A172 (cell line): Measurements from ENCODE around the gene POLN. TPM values are rescaled to one million over a fixed set of nuclear protein-coding genes. Genes with fewer than 3 reads are reported as not detected.

ENCODE experiments used
- DNase-seq: peaks from one replicate; pipeline ENCODE4 v3.0.0-alpha.2; 2015; ENCODE audit warnings: low spot score
- total RNA-seq: library from RNA; depleted of rRNA; stranded (reverse); fragments of >200 nt; shearing (Covaris generic); gene quantifications from 2 replicates; pipeline ENCODE4 v1.2.3, GENCODE V29; 2014

Gene POLN
- total RNA-seq, 1 experiment from 2014 or later, result 0.24 TPM

DNA sequence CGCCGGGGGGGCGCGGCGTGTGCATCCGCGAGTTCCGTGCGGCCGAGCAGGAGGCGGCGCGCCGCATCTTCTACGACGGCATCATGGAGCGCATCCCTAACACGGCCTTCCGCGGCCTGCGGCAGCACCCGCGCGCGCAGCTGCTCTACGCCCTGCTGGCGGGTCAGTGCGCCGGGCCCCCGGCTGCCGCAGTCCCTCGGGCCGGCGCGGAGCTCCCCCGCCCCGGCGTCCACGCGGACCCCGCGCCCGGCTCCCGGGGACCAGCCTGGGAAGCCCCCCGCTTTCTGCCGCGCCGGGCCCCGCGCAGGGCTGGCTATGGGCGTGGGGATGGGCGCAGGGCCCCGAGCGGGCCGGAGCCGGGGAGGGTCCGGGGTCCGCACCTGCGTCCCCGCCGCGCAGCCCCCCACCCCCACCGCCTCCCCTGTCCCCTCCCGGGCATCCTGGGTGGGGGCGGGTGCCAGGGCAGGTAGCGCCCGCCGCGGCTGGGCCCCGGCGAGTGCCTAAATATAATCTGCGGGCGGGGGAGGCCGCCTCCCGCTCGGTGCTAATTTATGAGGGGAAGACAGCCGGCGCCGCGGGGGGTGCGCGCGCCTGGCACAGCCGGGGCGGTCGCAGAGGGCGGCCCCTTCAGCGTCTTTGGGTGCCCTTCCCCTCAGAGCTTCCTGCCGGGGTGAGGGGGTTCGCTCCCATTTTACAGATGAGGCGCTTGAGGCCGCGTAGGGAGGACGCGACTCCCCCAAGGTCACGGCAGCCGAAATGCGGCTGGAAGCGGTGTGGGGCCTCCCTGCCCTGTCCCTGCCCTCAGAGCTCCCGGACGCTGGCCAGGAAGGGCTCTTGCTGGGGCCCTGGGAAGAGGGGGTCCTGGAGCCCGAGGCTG is 182.0 kb downstream of the POLN start:
- DNase-seq, result no peak

GRCh38 chr4:2059046-2059725 is 182.7 kb downstream of the POLN start, which contains the start of gene NAT8L:
Gene NAT8L, plus strand, starts transcription at chr4:2059327. Its CDS starts 185 bp downstream, at chr4:2059512.
- DNase-seq, result peak; percentile 15

DNA sequence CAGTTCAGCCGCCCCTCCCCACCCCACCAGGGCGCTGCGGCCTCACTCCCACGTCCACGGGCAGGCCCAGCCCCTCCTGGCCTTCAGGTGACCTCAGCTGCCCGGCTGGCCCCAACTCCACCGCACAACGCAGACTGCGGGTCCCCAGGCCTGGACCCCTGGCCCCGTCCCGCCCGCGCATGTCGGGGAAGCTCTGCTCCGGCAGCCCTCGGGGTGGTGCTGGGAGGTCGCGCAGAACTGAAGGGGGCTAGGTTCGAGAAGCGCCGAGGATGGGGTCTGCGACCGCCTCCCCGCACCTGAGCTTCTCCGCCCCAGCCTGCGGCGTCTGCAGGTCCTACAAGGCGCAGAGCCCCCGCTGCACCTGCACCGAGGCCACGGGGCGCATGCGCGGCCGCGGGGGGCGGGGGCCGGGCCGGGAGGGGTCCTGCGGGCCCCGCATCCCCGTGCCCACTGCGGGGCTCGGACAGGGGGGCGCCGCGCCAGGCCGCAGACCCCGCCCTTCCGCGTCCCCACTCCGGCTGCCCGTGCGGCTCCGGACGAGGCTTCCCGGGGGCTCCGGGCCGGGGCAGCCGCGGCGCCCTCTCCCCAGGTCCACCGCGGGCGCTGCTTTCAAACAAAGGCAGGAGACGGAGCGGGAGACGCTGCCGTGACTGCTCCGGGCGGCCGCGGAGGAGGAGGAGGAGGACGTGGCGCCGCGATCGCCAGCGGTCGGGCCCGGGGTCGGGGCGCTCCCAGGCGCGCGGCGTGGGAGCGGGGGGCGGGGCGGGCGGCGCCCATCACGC is 183.5 kb downstream of the POLN start:
- no peak for DNase-seq

DNA sequence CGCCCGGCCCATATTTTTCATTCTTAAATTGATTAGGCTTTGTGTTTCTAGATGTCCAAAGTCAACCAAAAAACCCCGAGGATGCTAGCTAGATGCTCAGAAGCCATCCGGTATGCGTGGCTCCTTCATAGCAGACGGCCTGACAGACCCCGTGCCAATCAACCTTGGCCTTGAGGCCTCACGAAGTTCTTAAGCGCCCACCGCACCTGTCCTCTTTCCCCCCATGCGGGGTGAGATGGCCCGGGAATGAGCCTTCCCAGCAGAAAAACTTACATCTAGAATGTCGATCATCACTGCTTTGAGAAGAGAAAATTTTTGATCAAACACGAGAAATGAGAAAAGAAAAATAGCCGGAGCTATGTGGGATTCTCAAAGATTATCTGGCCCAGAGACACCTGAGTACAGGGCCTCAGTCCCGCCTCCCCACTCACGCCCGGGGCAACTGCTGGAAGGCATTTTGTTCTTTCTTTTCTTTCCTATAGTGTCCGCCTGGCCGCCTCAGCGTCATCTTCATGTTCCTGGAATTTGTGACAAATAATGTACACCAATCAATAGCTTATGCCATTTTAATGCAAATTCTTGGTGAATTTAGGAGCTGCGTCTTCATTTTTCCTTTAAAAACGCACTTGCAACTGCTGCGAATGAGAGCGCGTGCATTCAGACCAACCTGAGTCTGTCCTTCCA is 184.4 kb downstream of the POLN start:
- no peak for DNase-seq

DNA sequence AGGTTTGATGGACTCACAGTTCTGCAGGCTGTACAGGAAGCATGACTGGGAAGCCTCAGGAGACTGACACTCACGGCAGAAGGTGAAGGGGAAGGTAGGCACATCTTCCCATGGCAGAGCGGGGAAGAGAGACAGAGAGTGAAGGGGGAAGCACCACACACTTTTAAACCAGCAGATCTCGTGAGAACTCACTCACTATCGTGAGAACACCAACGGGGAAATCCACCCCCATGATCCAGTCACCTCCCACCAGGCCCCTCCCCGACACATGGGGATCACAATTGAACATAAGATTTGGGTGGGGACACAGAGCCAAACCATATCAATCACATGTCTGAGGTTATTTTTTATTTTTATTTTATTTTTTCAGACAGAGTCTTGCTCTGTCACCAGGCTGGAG is 187.7 kb downstream of the POLN start:
- DNase-seq, result no peak

DNA sequence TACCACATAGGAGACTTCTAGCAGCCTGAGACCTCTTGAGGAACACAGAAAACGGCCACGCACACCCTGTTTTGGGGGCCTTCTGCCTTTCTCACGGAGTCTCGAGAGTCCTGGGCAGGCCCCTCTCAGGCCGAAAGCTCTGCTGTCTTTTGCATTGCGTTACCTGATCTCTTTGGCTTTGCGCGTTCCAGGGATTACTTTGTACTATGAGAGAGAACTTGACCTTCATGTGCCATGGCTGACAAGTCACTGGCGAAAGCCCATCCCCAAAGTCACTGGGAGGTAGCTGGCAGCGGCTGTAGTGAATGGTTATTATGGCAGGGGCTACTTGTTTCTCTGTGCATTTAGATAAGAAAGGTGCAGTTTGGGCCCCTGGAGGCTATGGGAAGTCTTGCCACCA is 190.8 kb downstream of the POLN start:
- no peak for DNase-seq

DNA sequence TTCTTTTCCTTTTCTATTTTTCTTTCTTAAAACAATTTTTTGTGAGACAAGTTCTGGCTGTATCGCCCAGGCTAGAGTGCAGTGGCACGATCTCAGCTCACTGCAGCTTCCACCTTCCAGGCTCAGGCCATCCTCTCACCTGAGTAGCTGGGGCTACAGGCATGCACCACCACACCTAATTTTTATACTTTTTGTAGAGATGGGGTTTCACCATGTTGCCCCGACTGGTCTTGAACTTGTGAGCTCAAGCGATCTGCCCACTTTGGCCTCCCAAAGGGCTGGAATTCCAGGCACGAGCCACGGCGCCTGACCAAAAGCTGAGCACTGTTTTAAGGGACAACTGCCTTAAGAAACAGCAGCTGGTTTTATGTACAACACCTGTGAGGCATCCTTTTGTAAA is 192.1 kb downstream of the POLN start:
- no peak for DNase-seq

GRCh38 chr4:2049381-2049780 is 192.5 kb downstream of the POLN start:
- no peak for DNase-seq

DNA sequence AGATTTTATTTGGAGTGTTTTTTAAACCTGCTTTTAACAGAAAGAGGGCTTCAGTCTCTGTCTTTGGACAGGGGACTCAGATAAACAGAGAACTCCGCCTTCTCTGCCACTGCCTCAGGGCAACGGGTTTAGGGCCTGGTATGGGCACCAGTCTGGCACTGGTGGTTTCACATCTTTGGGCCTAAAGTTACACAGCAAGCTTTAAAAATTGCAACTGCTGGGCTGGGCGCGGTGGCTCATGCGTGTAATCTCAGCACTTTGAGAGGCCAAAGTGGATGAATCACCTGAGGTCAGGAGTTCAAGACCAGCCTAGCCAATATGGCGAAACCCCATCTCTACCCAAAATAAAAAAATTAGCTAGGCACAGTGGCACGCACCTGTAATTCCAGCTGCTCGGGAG is 193.1 kb downstream of the POLN start:
- peak; percentile 13 for DNase-seq

GRCh38 chr4:2047781-2048581 is 193.9 kb downstream of the POLN start:
- DNase-seq, result no peak

- no peak for DNase-seq
Observed at GRCh38 chr4:2047031-2047660, 194.8 kb downstream of the POLN start.

GRCh38 chr4:2046031-2046961 is 195.6 kb downstream of the POLN start:
- no peak for DNase-seq

DNA sequence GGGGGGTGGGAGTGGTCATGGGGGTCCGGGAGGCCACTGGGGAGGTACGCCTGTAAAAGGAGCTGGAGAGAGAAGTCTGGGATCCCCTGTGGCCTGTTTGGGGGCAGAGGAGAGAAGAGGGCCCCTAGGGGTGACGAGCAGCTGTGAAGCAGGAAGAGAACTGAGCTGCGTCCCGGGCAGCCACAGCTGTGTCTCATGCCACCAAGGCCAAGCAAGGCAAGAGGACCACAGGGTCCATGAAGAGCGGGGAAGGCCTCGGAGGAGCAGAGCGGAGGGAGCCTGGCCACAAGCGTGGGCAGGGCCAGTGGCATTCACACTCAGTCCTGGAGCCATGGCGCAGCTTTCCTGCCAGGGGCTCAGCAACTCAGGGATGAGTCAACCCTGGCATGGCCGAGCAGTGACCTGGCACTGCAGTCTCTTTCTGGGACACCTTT is 196.4 kb downstream of the POLN start:
- peak; percentile 66 for DNase-seq

- DNase-seq, result no peak
Observed at GRCh38 chr4:2044542-2045517, 197.1 kb downstream of the POLN start.

DNA sequence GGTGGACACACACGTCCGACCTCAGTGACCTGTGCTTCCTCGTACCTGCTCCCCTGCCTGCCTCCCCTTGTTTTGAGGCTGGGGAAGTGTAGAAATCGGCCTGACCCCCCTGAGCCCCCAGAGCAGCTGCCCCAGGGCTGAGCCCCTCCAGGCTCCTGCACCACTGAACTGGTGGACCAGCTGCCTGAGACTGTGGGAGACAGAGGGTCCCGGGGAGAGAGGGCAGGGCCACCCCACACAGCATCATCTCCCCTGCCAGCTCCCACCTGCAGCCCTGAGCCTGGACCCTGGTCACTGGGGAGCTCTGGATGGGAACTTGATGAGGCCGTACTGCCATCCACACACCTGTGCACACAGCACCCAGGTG is 197.8 kb downstream of the POLN start:
- DNase-seq, result no peak

- DNase-seq, result no peak
Observed at GRCh38 chr4:2043396-2044118, 198.4 kb downstream of the POLN start.

GRCh38 chr4:2042947-2043395 is 198.9 kb downstream of the POLN start:
- DNase-seq, result no peak
